MM.1S (cell line): ENCODE data around the gene OR5AU1.

Experiments used
- DNase-seq: peaks from one replicate; pipeline ENCODE4 v3.0.0-alpha.2; 2015
- H2AFZ ChIP-seq: fragments of 300-600 bp; sonication (generic); 2 replicates; pipeline ENCODE4 v1.6.0; 2016; ENCODE audit warnings: antibody characterized with exemption, low read length
- H3F3A ChIP-seq: fragments of 300-600 bp; sonication (generic); 2 replicates; pipeline ENCODE4 v1.6.1; 2016; ENCODE audit warnings: mild to moderate bottlenecking, antibody characterized with exemption, low read length, moderate library complexity, mixed read lengths; ENCODE audit not compliant: insufficient read depth
- H3K27ac ChIP-seq: fragments of 300-600 bp; sonication (generic); 2 replicates; pipeline ENCODE4 v1.5.1; 2016; ENCODE audit warnings: mild to moderate bottlenecking, low read length
- H3K27me3 ChIP-seq: fragments of 300-600 bp; sonication (generic); replicated peaks from 2 replicates; pipeline ENCODE4 v1.6.0; 2016; ENCODE audit warnings: low read length; ENCODE audit not compliant: insufficient read depth
- H3K36me3 ChIP-seq: fragments of 300-600 bp; sonication (generic); replicated peaks from 2 replicates; pipeline ENCODE4 v1.6.1; 2016; ENCODE audit warnings: mild to moderate bottlenecking, low read length, mixed read lengths; ENCODE audit not compliant: insufficient read depth
- H3K4me1 ChIP-seq: fragments of 300-600 bp; sonication (generic); 2 replicates; pipeline ENCODE4 v1.6.1; 2016; ENCODE audit warnings: low read length, mixed read lengths
- H3K4me2 ChIP-seq: fragments of 300-600 bp; sonication (generic); 2 replicates; pipeline ENCODE4 v1.6.0; 2016; ENCODE audit warnings: low read depth, low read length
- H3K4me3 ChIP-seq: fragments of 300-600 bp; sonication (generic); 2 replicates; pipeline ENCODE4 v1.5.1; 2016; ENCODE audit warnings: low read length, mixed read lengths
- H3K79me2 ChIP-seq: fragments of 300-600 bp; sonication (generic); 2 replicates; pipeline ENCODE4 v1.6.1; 2016; ENCODE audit warnings: mixed run types, low read length, mixed read lengths
- H3K9ac ChIP-seq: fragments of 300-600 bp; sonication (generic); 2 replicates; pipeline ENCODE4 v1.6.1; 2016; ENCODE audit warnings: low read length, mixed read lengths
- H3K9me2 ChIP-seq: fragments of 300-600 bp; sonication (generic); replicated peaks from 2 replicates; pipeline ENCODE4 v1.6.1; 2016; ENCODE audit warnings: mild to moderate bottlenecking, low read length, mixed read lengths; ENCODE audit not compliant: insufficient read depth
- H3K9me3 ChIP-seq: fragments of 300-600 bp; sonication (generic); replicated peaks from 2 replicates; pipeline ENCODE4 v1.6.1; 2016; ENCODE audit warnings: mild to moderate bottlenecking, low read length, mixed read lengths; ENCODE audit not compliant: insufficient read depth
- H4K20me1 ChIP-seq: fragments of 300-600 bp; sonication (generic); 2 replicates; pipeline ENCODE4 v1.6.1; 2016; ENCODE audit warnings: mild to moderate bottlenecking, low read length, moderate library complexity, mixed read lengths; ENCODE audit not compliant: insufficient read depth
- EZH2 ChIP-seq: fragments of 300-600 bp; sonication (generic); optimal IDR thresholded peaks from 2 replicates; pipeline ENCODE3; 2017; ENCODE audit warnings: low read depth, mild to moderate bottlenecking, antibody characterized with exemption, low read length, mixed read lengths
- EZH2phosphoT487 ChIP-seq: fragments of 300-600 bp; sonication (generic); IDR thresholded peaks from 2 replicates; pipeline ENCODE4 v1.6.1; 2018; ENCODE audit warnings: antibody characterized with exemption, low read length
- TF ChIP-seq, protein P1 (sequence below): fragments of 300-600 bp; sonication (generic); IDR thresholded peaks from 2 replicates; pipeline ENCODE4 v1.5.1; 2016; ENCODE audit warnings: antibody characterized with exemption, low read length, mixed read lengths

OR5AU1 gene

DNA sequence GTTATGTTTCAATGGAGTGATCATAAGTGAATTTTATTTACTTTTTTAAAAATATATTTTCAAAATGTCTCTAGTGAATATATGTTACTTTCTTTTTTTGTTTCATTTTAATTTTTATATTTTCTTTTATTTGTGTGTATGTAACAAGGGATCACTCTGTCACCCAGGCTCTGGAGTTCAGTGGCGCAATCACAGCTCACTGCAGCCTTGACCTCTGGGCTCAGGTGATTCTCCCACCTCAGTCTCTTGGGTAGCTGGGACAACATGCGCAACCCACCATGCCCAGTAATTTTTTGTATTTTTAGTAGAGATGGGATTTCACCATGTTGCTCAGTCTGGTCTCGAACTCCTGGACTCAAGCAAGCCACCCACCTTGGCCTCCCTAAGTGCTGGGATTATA lies 36.9 kb downstream of the OR5AU1 start:
- TF ChIP-seq, protein P1, sequence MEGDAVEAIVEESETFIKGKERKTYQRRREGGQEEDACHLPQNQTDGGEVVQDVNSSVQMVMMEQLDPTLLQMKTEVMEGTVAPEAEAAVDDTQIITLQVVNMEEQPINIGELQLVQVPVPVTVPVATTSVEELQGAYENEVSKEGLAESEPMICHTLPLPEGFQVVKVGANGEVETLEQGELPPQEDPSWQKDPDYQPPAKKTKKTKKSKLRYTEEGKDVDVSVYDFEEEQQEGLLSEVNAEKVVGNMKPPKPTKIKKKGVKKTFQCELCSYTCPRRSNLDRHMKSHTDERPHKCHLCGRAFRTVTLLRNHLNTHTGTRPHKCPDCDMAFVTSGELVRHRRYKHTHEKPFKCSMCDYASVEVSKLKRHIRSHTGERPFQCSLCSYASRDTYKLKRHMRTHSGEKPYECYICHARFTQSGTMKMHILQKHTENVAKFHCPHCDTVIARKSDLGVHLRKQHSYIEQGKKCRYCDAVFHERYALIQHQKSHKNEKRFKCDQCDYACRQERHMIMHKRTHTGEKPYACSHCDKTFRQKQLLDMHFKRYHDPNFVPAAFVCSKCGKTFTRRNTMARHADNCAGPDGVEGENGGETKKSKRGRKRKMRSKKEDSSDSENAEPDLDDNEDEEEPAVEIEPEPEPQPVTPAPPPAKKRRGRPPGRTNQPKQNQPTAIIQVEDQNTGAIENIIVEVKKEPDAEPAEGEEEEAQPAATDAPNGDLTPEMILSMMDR: no peak
- no peak for TF ChIP-seq EZH2phosphoT487
- no peak for TF ChIP-seq EZH2
- no peak for DNase-seq
- Histone ChIP-seq H3K9ac (no peak overlapping the region), H3K36me3 (no peaks in the 10 kb centered on the region), H3K9me3 (no peaks in the 10 kb centered on the region), H2AFZ (no peak overlapping the region), H3F3A (no peaks in the 10 kb centered on the region), H3K27ac (no peak overlapping the region), H3K9me2 (no peaks in the 10 kb centered on the region), H3K4me2 (no peak overlapping the region), H3K4me1 (0 out of 2 replicates have a peak, but pooled peaks cover 7% of the 10 kb centered on the region), H3K27me3 (no peaks in the 10 kb centered on the region), H3K79me2 (no peaks in the 10 kb centered on the region), H4K20me1 (no peaks in the 10 kb centered on the region), H3K4me3 (no peak overlapping the region)

DNA sequence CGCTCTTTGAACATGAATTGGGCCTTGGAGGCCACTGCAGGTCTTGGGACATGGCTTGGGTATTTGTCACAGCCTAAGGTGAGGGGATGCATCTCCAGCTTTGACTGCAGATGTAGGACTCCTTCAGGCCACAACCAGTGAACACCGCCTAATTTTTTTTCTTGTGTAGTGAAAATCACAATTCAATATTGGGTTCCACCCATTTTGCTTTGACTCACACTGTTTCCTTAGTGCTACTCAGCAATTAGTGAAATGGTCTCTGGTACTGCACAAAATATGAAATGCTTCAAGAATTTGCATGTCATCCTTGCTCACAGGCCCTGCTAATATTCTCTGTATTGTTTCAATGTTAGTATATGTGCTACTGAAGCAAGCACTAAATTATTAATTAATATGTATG lies 42.5 kb downstream of the OR5AU1 start:
- Histone ChIP-seq H3K4me2 (no peak overlapping the region), H4K20me1 (no peaks in the 10 kb centered on the region), H3K36me3 (no peaks in the 10 kb centered on the region), H2AFZ (no peak overlapping the region), H3K79me2 (no peaks in the 10 kb centered on the region), H3K9me2 (no peaks in the 10 kb centered on the region), H3K9me3 (no peaks in the 10 kb centered on the region), H3K27me3 (no peaks in the 10 kb centered on the region), H3K4me1 (peaks cover 16% of the 10 kb centered on the region), H3K27ac (no peak overlapping the region), H3K9ac (no peak overlapping the region), H3K4me3 (no peak overlapping the region), H3F3A (peaks cover 9% of the 10 kb centered on the region)
- TF ChIP-seq, protein P1: no peak
- TF ChIP-seq EZH2phosphoT487 (no peak), EZH2 (no peak)
- DNase-seq: no peak

DNA sequence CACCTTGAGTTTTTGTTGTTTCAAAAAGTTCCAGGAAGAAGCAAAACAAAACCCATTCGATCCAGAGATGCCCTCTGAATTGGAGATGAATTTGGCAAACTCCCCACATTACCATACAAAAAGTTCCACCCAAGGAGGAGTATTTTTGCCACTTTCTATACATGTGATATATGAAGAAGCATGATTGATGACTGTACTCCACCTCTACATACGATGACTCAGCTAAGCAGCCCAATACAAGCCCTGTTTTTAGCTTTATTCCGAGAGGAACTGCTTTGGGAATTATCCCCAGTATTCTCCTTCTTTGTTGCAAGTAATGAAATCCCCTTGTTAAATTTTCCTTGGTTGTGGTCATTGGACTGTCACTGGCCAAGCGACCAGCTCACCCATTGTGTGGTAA lies 43.6 kb downstream of the OR5AU1 start:
- TF ChIP-seq EZH2phosphoT487 (no peak), EZH2 (no peak)
- TF ChIP-seq, protein P1: no peak
- no peak for DNase-seq
- no peaks in the 10 kb centered on the region for H3K27me3 ChIP-seq

More for the DNA sequence above, 43.6 kb downstream of the OR5AU1 start:
- H4K20me1 ChIP-seq: no peaks in the 10 kb centered on the region
- H2AFZ ChIP-seq: no peak overlapping the region
- H3K4me2 ChIP-seq: no peak overlapping the region
- no peaks in the 10 kb centered on the region for H3K9me3 ChIP-seq
- no peaks in the 10 kb centered on the region for H3K36me3 ChIP-seq
- H3K4me1 ChIP-seq: peaks cover 21% of the 10 kb centered on the region
- H3K27ac ChIP-seq: no peak overlapping the region
- H3K4me3 ChIP-seq: no peak overlapping the region
- no peak overlapping the region for H3K9ac ChIP-seq
- no peaks in the 10 kb centered on the region for H3K9me2 ChIP-seq
- H3F3A ChIP-seq: peaks cover 9% of the 10 kb centered on the region
- H3K79me2 ChIP-seq: no peaks in the 10 kb centered on the region
